HEK293 (cell line): Measurements from ENCODE around the gene ANAPC16.

ENCODE experiments used
- CTCF ChIA-PET: fragments of 350-600 bp; formaldehyde crosslinking; extraction: SDS; loops from one replicate; lab custom pipeline; 2021; ENCODE audit warnings: antibody characterized with exemption; lab: Yijun Ruan, JAX
- POLR2A ChIA-PET: fragments of 300-600 bp; formaldehyde crosslinking; extraction: SDS; loops from one replicate; lab custom pipeline; 2020; ENCODE audit warnings: antibody characterized with exemption, inconsistent platforms; lab: Yijun Ruan, JAX
- H3K27ac ChIP-seq: fragments of 200-500 bp; sonication (Bioruptor generic); 2 replicates; pipeline ENCODE4 v1.5.1; 2014; ENCODE audit warnings: low read depth, low read length, control low read depth, inconsistent platforms; ENCODE audit errors: extremely low read depth
- H3K36me3 ChIP-seq, 2 experiments: fragments of 200-500 bp in 1 of 2; sonication (Bioruptor generic) in 1 of 2; 1 replicate in 1 of 2; 2 replicates in 1 of 2; pipeline ENCODE4 v1.5.1; 2014 to 2017; ENCODE audit warnings: inconsistent platforms in 2 of 2, low read length in 2 of 2; ENCODE audit not compliant: control insufficient read depth in 2 of 2, insufficient read depth in 1 of 2
- H3K4me1 ChIP-seq: fragments of 200-500 bp; sonication (Bioruptor generic); 2 replicates; pipeline ENCODE4 v1.5.1; 2014; ENCODE audit warnings: mild to moderate bottlenecking, low read length, inconsistent platforms; ENCODE audit not compliant: control insufficient read depth, insufficient read depth
- H3K4me3 ChIP-seq: 2 replicates; pipeline ENCODE4 v1.5.1; 2011; ENCODE audit warnings: low read depth, mild to moderate bottlenecking, control low read depth, low read length, moderate library complexity
- H3K9me3 ChIP-seq: fragments of 200-500 bp; sonication (Bioruptor generic); 2 replicates; pipeline ENCODE4 v1.5.1; 2014; ENCODE audit warnings: low read depth, low read length, inconsistent platforms; ENCODE audit not compliant: control insufficient read depth, insufficient read depth
- IKZF3 ChIP-seq: fragments of 450-650 bp; IDR thresholded peaks from 2 replicates; pipeline ENCODE4 v1.5.0; 2018; ENCODE audit warnings: missing biosample characterization, mild to moderate bottlenecking, missing genetic modification characterization, moderate library complexity
- ZBTB11 ChIP-seq: fragments of 450-650 bp; formaldehyde crosslinking; conservative IDR thresholded peaks from 2 replicates; pipeline ENCODE4 v1.5.1; 2016; ENCODE audit warnings: low read depth, missing biosample characterization, missing genetic modification characterization
- ZBTB44 ChIP-seq: fragments of 450-650 bp; IDR thresholded peaks from 2 replicates; pipeline ENCODE4 v1.5.1; 2018; ENCODE audit warnings: missing biosample characterization, mild to moderate bottlenecking, missing genetic modification characterization
- ZBTB6 ChIP-seq: fragments of 450-650 bp; formaldehyde crosslinking; IDR thresholded peaks from 2 replicates; pipeline ENCODE4 v1.5.1; 2017; ENCODE audit warnings: missing biosample characterization, missing genetic modification characterization
- ZEB2 ChIP-seq: fragments of 450-650 bp; formaldehyde crosslinking; IDR thresholded peaks from 2 replicates; pipeline ENCODE4 v1.5.1; 2016; ENCODE audit warnings: missing biosample characterization, missing genetic modification characterization
- ZFP69B ChIP-seq: fragments of 450-650 bp; formaldehyde crosslinking; IDR thresholded peaks from 2 replicates; pipeline ENCODE4 v1.5.1; 2016; ENCODE audit warnings: missing biosample characterization, missing genetic modification characterization
- ZIC2 ChIP-seq: fragments of 450-650 bp; formaldehyde crosslinking; IDR thresholded peaks from 2 replicates; pipeline ENCODE4 v1.5.1; 2016; ENCODE audit warnings: missing biosample characterization, missing genetic modification characterization
- ZNF394 ChIP-seq: fragments of 450-650 bp; formaldehyde crosslinking; IDR thresholded peaks from 2 replicates; pipeline ENCODE4 v1.5.1; 2016; ENCODE audit warnings: missing biosample characterization, missing genetic modification characterization, mild to moderate bottlenecking, moderate library complexity, borderline replicate concordance
- ZNF404 ChIP-seq: fragments of 450-650 bp; formaldehyde crosslinking; IDR thresholded peaks from 2 replicates; pipeline ENCODE4 v1.5.1; 2017; ENCODE audit warnings: missing biosample characterization, missing genetic modification characterization
- ZNF433 ChIP-seq: fragments of 450-650 bp; formaldehyde crosslinking; IDR thresholded peaks from 2 replicates; pipeline ENCODE4 v1.5.1; 2016; ENCODE audit warnings: missing biosample characterization, missing genetic modification characterization, low read depth
- ZNF518A ChIP-seq: fragments of 450-650 bp; formaldehyde crosslinking; conservative IDR thresholded peaks from 2 replicates; pipeline ENCODE4 v1.5.1; 2016; ENCODE audit warnings: low read depth, missing biosample characterization, missing genetic modification characterization
- ZNF580 ChIP-seq: fragments of 450-650 bp; formaldehyde crosslinking; IDR thresholded peaks from 2 replicates; pipeline ENCODE4 v1.5.1; 2016; ENCODE audit warnings: missing biosample characterization, missing genetic modification characterization
- ZNF623 ChIP-seq: fragments of 450-650 bp; formaldehyde crosslinking; IDR thresholded peaks from 2 replicates; pipeline ENCODE4 v1.5.1; 2016; ENCODE audit warnings: missing biosample characterization, missing genetic modification characterization
- ZSCAN16 ChIP-seq: fragments of 450-650 bp; formaldehyde crosslinking; IDR thresholded peaks from 2 replicates; pipeline ENCODE4 v1.5.1; 2016; ENCODE audit warnings: missing biosample characterization, missing genetic modification characterization

ANAPC16 gene

DNA sequence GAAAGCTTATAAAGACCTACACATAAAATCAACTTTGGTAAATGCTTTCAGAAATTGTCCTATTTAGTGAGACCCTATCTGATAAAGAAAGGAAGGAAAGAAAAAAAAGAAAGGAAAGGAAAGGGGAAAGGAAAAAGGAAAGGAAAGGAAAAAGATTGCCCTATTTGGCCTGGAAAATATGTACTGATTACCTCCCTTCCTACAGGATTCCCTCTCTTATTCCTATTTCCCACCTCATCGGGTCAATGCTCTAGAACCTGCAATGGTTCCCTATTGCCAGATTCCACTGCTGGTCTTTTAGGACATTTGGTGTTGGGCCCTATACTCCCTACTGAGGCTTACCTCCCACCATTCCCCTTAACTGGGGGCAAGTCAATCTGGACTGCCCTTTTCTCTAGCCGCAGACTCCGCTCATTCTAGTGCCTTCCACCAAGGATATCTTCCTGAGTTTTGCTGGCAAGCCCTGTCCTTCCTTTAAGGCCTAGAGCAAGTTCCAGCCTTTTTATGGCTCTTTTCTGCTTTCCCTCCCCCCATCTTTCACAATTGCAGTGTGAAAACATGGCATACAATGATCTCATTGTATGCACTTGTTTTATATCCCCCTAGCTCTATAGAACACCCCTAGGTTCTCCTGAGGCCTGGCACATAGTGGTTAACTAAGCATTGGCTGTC is 62.3 kb downstream of the ANAPC16 start (continued):
- TF ChIP-seq ZBTB11 (tag by site-specific recombination) (no peak), ZEB2 (tag by site-specific recombination) (0 out of 2 replicates have a peak, but pooled peaks have one; percentile 27), IKZF3 (tag by site-specific recombination) (peak; percentile 68)
- TF ChIP-seq, all 188 proteins: peak for 12

DNA sequence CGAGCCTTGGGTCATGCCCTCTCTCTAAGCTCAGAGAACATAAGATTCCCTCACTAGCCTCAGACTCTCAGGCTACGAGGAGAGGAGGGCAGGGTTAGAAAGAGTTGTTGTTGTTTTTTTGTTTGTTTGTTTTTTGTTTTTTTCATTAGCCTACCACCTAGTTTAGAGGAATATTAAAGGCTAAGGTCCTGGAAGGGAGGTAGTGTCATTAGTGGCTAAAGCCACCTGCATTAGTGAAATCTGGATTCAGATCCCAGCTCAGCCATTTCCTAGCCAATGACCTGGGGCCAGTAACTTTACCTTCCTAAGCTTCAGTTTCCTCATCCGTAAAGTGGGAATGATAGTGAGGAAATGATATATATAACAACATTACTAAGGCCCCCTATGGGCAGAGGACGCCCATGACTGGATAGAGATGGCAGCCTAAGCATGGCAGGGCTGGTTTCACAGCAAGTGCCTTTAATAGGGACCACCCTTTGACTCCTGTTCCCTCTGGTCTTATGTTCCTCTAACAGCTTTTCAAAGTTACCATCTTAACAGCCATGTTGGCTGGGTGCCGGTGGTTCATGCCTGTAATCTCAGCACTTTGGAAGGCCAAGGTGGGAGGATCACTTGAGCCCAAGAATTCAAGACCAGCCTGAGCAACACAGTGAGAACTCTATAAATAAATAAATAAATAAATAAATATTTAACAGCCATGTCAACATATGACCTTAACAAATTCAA is 63.0 kb downstream of the ANAPC16 start:
- POLR2A ChIA-PET = interaction anchor here (0.6 to 2.2 kb wide), 5 partner anchors 13 to 53 kb away, joined by 3 to 9 read pairs (median 4); no protein-coding TSS in a partner anchor
- Histone ChIP-seq H3K4me1 (no peaks in the 10 kb centered on the region; the same call in 1 of the 2 replicates), H3K36me3 (peaks cover 0 to 16% of the 10 kb centered on the region in 2 experiments; a peak in 1 of 3 replicates), H3K27ac (no peak overlapping the region; the same call in 1 of the 2 replicates), H3K4me3 (no peak overlapping the region), H3K9me3 (no peaks in the 10 kb centered on the region)
- CTCF ChIA-PET = interaction anchor here (0.6 to 0.7 kb wide), 2 partner anchors 27 to 49 kb away, joined by 3 to 4 read pairs; no protein-coding TSS in a partner anchor
- TF ChIP-seq ZFP69B (tag by site-specific recombination) (no peak), ZBTB44 (tag by site-specific recombination) (no peak), ZNF518A (tag by site-specific recombination) (0 out of 2 replicates have a peak, but pooled peaks have one; percentile 24), ZBTB6 (tag by site-specific recombination) (no peak), ZNF433 (0 out of 2 replicates have a peak, but pooled peaks have one; percentile 8), ZSCAN16 (tag by site-specific recombination) (no peak), ZNF623 (peak; percentile 75), ZNF394 (tag by site-specific recombination) (peak; percentile 41; the same call in 1 of the 2 replicates), ZNF580 (tag by site-specific recombination) (peak; percentile 27; the same call in 1 of the 2 replicates), ZNF404 (tag by site-specific recombination) (no peak), ZIC2 (tag by site-specific recombination) (no peak)
